ENCODE measurements around the gene MS4A18.

DNA sequence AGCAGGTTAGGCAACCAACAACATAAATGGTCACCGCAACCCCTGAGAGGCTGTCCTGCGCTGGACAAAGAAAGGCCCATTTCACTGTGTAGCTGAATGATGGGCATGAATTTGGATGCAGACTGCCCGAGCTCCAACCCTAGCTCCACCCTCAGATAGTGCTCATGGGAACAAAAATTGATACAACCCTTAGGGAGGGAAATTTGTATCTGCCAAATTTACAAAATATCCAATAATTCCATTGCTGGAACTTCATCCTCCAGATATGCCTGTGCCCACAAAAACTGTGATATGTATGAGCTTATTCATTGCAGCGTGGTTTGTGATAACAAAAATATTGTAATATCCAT lies 23.1 kb upstream of the MS4A18 start:
- TF ChIP-seq, protein P1, sequence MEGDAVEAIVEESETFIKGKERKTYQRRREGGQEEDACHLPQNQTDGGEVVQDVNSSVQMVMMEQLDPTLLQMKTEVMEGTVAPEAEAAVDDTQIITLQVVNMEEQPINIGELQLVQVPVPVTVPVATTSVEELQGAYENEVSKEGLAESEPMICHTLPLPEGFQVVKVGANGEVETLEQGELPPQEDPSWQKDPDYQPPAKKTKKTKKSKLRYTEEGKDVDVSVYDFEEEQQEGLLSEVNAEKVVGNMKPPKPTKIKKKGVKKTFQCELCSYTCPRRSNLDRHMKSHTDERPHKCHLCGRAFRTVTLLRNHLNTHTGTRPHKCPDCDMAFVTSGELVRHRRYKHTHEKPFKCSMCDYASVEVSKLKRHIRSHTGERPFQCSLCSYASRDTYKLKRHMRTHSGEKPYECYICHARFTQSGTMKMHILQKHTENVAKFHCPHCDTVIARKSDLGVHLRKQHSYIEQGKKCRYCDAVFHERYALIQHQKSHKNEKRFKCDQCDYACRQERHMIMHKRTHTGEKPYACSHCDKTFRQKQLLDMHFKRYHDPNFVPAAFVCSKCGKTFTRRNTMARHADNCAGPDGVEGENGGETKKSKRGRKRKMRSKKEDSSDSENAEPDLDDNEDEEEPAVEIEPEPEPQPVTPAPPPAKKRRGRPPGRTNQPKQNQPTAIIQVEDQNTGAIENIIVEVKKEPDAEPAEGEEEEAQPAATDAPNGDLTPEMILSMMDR (IDR thresholded peaks at IDR 0.05): no peak
- no peak for TF ChIP-seq POLR2A (IDR thresholded peaks at IDR 0.05)

Data from body of pancreas (tissue), 4 donors.